Measurements from ENCODE around the gene DSCAML1.

The DSCAML1 gene

DNA sequence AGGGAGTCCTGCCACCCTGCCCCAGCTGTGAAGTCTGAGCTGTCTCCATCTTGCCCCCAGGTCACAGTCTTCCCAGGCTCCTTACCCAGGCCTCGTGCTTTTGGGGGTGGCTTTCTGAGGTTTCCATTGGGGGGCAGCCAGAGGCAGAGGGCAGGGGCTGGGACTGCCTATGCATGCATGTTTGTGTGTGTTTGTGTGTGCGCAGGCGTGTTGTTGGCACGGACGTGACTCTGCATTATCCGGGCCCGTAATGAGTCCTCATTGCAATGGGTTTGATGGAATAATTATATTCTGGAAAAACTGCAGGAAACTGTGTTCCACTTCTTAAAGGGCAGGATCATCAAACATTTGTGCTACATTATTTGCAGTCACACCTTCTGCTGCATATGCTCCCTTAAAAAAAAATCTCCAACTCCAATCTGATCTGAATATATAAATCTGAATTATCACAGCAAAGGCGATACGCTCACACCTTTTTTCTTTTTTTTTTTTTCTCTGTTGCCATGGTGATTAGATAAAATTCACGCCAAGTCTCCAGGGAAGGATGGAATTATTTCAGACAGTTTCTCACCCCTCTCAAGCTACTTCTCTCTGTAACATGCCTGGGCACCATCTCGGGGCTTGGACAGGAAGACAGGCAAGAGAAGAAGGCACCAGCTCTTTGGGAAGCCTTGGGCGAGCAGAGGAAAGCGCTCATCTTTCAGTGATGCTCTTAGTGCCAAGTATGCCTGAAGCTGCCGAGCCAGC, 45.9 kb downstream of the DSCAML1 start:
- ATAC-seq: no peak
- TF ChIP-seq BACH2 (CRISPR knock-in tag; IDR thresholded peaks at IDR 0.05; ENCODE audit: borderline replicate concordance) (no peak), ZNF8 (CRISPR knock-in tag; IDR thresholded peaks at IDR 0.05) (no peak), SNAI2 (CRISPR knock-in tag; IDR thresholded peaks at IDR 0.05) (no peak), RARB (CRISPR knock-in tag; IDR thresholded peaks at IDR 0.05) (no peak), PPARA (CRISPR knock-in tag; IDR thresholded peaks at IDR 0.05; ENCODE audit: borderline replicate concordance) (no peak), TCF4 (CRISPR knock-in tag; IDR thresholded peaks at IDR 0.05; ENCODE audit: borderline replicate concordance) (no peak), GLIS3 (CRISPR knock-in tag; IDR thresholded peaks at IDR 0.05) (no peak), ZFP30 (CRISPR knock-in tag; IDR thresholded peaks at IDR 0.05) (no peak), ISL1 (CRISPR knock-in tag; IDR thresholded peaks at IDR 0.05) (no peak), ESRRG (CRISPR knock-in tag; IDR thresholded peaks at IDR 0.05) (no peak), ZNF565 (CRISPR knock-in tag; conservative IDR thresholded peaks at IDR 0.05; ENCODE audit: low read depth) (no peak), ZC3H10 (CRISPR knock-in tag; IDR thresholded peaks at IDR 0.05) (no peak), ARNTL (CRISPR knock-in tag; IDR thresholded peaks at IDR 0.05; ENCODE audit: borderline replicate concordance, low read depth) (no peak)
- TF ChIP-seq, protein P1, sequence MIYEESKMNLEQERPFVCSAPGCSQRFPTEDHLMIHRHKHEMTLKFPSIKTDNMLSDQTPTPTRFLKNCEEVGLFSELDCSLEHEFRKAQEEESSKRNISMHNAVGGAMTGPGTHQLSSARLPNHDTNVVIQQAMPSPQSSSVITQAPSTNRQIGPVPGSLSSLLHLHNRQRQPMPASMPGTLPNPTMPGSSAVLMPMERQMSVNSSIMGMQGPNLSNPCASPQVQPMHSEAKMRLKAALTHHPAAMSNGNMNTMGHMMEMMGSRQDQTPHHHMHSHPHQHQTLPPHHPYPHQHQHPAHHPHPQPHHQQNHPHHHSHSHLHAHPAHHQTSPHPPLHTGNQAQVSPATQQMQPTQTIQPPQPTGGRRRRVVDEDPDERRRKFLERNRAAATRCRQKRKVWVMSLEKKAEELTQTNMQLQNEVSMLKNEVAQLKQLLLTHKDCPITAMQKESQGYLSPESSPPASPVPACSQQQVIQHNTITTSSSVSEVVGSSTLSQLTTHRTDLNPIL (CRISPR knock-in tag; IDR thresholded peaks at IDR 0.05; ENCODE audit: low read depth): no peak
- TF ChIP-seq, protein P2, sequence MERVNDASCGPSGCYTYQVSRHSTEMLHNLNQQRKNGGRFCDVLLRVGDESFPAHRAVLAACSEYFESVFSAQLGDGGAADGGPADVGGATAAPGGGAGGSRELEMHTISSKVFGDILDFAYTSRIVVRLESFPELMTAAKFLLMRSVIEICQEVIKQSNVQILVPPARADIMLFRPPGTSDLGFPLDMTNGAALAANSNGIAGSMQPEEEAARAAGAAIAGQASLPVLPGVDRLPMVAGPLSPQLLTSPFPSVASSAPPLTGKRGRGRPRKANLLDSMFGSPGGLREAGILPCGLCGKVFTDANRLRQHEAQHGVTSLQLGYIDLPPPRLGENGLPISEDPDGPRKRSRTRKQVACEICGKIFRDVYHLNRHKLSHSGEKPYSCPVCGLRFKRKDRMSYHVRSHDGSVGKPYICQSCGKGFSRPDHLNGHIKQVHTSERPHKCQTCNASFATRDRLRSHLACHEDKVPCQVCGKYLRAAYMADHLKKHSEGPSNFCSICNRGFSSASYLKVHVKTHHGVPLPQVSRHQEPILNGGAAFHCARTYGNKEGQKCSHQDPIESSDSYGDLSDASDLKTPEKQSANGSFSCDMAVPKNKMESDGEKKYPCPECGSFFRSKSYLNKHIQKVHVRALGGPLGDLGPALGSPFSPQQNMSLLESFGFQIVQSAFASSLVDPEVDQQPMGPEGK (CRISPR knock-in tag; IDR thresholded peaks at IDR 0.05; ENCODE audit: borderline replicate concordance): no peak
- TF ChIP-seq, protein P3, sequence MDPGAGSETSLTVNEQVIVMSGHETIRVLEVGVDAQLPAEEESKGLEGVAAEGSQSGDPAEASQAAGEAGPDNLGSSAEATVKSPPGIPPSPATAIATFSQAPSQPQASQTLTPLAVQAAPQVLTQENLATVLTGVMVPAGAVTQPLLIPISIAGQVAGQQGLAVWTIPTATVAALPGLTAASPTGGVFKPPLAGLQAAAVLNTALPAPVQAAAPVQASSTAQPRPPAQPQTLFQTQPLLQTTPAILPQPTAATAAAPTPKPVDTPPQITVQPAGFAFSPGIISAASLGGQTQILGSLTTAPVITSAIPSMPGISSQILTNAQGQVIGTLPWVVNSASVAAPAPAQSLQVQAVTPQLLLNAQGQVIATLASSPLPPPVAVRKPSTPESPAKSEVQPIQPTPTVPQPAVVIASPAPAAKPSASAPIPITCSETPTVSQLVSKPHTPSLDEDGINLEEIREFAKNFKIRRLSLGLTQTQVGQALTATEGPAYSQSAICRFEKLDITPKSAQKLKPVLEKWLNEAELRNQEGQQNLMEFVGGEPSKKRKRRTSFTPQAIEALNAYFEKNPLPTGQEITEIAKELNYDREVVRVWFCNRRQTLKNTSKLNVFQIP (CRISPR knock-in tag; IDR thresholded peaks at IDR 0.05; ENCODE audit: borderline replicate concordance, low read depth): no peak
- TF ChIP-seq, protein P4, sequence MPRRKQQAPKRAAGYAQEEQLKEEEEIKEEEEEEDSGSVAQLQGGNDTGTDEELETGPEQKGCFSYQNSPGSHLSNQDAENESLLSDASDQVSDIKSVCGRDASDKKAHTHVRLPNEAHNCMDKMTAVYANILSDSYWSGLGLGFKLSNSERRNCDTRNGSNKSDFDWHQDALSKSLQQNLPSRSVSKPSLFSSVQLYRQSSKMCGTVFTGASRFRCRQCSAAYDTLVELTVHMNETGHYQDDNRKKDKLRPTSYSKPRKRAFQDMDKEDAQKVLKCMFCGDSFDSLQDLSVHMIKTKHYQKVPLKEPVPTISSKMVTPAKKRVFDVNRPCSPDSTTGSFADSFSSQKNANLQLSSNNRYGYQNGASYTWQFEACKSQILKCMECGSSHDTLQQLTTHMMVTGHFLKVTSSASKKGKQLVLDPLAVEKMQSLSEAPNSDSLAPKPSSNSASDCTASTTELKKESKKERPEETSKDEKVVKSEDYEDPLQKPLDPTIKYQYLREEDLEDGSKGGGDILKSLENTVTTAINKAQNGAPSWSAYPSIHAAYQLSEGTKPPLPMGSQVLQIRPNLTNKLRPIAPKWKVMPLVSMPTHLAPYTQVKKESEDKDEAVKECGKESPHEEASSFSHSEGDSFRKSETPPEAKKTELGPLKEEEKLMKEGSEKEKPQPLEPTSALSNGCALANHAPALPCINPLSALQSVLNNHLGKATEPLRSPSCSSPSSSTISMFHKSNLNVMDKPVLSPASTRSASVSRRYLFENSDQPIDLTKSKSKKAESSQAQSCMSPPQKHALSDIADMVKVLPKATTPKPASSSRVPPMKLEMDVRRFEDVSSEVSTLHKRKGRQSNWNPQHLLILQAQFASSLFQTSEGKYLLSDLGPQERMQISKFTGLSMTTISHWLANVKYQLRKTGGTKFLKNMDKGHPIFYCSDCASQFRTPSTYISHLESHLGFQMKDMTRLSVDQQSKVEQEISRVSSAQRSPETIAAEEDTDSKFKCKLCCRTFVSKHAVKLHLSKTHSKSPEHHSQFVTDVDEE (CRISPR knock-in tag; IDR thresholded peaks at IDR 0.05): no peak

DNA sequence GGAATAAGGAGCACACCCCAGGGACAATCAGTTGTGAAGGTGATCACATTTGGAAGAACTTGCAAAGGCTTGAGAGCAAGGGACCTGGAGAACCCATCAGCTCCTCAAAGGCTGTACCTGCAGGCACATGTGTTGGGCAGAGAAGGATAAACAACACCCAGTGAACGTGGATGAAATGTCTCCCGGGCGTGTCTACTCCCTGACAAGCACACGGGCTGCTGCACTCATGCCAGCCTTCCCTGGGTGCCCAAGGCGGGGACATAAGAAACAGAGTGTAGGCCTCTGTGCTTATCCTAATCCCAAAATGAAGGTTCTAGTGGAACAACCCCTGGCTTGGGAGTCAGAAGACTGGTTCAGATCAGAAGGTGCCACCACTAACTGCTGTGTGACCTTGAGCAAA, 46.7 kb downstream of the DSCAML1 start:
- TF ChIP-seq TCF4 (CRISPR knock-in tag; IDR thresholded peaks at IDR 0.05; ENCODE audit: borderline replicate concordance) (no peak), ZNF8 (CRISPR knock-in tag; IDR thresholded peaks at IDR 0.05) (no peak), RARB (CRISPR knock-in tag; IDR thresholded peaks at IDR 0.05) (no peak), BACH2 (CRISPR knock-in tag; IDR thresholded peaks at IDR 0.05; ENCODE audit: borderline replicate concordance) (no peak), SNAI2 (CRISPR knock-in tag; IDR thresholded peaks at IDR 0.05) (no peak)
- TF ChIP-seq, protein P1 (CRISPR knock-in tag; IDR thresholded peaks at IDR 0.05; ENCODE audit: low read depth): no peak
- TF ChIP-seq, protein P5, sequence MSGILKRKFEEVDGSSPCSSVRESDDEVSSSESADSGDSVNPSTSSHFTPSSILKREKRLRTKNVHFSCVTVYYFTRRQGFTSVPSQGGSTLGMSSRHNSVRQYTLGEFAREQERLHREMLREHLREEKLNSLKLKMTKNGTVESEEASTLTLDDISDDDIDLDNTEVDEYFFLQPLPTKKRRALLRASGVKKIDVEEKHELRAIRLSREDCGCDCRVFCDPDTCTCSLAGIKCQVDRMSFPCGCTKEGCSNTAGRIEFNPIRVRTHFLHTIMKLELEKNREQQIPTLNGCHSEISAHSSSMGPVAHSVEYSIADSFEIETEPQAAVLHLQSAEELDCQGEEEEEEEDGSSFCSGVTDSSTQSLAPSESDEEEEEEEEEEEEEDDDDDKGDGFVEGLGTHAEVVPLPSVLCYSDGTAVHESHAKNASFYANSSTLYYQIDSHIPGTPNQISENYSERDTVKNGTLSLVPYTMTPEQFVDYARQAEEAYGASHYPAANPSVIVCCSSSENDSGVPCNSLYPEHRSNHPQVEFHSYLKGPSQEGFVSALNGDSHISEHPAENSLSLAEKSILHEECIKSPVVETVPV (CRISPR knock-in tag; IDR thresholded peaks at IDR 0.05): no peak
- TF ChIP-seq, protein P4 (CRISPR knock-in tag; IDR thresholded peaks at IDR 0.05): no peak
- no peak for ATAC-seq

All from SK-N-SH treated with all-trans-retinoic acid at 6 μM for 48 hours (cell line).